Naive B cell (primary cell): Measurements from ENCODE around the gene ATP2B3. TPM values are rescaled to one million over a fixed set of nuclear protein-coding genes. Genes with fewer than 3 reads are reported as not detected.

Source experiments
- polyA plus RNA-seq, 6 donors: library from polyadenylated mRNA; unstranded; fragments of 300-500 nt; fragmentation: Illumina TruSeq; gene quantifications; one replicate each; pipeline ENCODE4 v1.2.3, GENCODE V29; 2021; ENCODE audit warnings: low read depth in 6 of 6

The ATP2B3 gene
- polyA plus RNA-seq, 6 donors from 2014 or later: 0.05 TPM; not detected in 5

Other genes with a start within 250 kb of the ATP2B3 start
- not detected for gene PNMA6F, start 195.9 kb upstream of the ATP2B3 start, polyA plus RNA-seq
- gene ZNF275, start 183.5 kb upstream of the ATP2B3 start, polyA plus RNA-seq: 10 to 100 TPM in 1 of 6 donors, 1 to 10 TPM in 5; 4.6 to 11.1 (median 7.2) TPM
- not detected for gene PNMA6E, start 116.3 kb upstream of the ATP2B3 start, polyA plus RNA-seq
- under 1 TPM in 3 of 6 donors, not detected in 3; 0.04 to 0.21 (median 0.09) TPM for gene ZFP92, start 106.2 kb upstream of the ATP2B3 start, polyA plus RNA-seq
- gene TREX2, start 71.6 kb upstream of the ATP2B3 start, polyA plus RNA-seq: 1 to 10 TPM in 2 of 6 donors, under 1 TPM in 1, not detected in 3; 0.19 to 1.3 (median 1.3) TPM
- gene HAUS7, start 47.1 kb upstream of the ATP2B3 start, polyA plus RNA-seq: 10 to 100 TPM; 16.0 to 30.6 (median 19.3) TPM
- not detected for gene BGN, start 22.7 kb upstream of the ATP2B3 start, polyA plus RNA-seq
- gene CCNQ, start 81.5 kb downstream of the ATP2B3 start, polyA plus RNA-seq: 10 to 100 TPM; 31.9 to 88.0 (median 69.7) TPM
- not detected for gene DUSP9, start 129.6 kb downstream of the ATP2B3 start, polyA plus RNA-seq
- not detected for gene PNCK, start 156.2 kb downstream of the ATP2B3 start, polyA plus RNA-seq
- gene SLC6A8, start 170.3 kb downstream of the ATP2B3 start, polyA plus RNA-seq: under 1 TPM in 3 of 6 donors, not detected in 3; 0.06 to 0.78 (median 0.23) TPM
- gene BCAP31, start 206.7 kb downstream of the ATP2B3 start, polyA plus RNA-seq: 100 to 1,000 TPM; 228 to 369 (median 252) TPM
- 1 to 10 TPM; 2.2 to 6.2 (median 5.2) TPM for gene ABCD1, start 207.2 kb downstream of the ATP2B3 start, polyA plus RNA-seq
- under 1 TPM in 1 of 6 donors, not detected in 5; 0.71 TPM for gene PLXNB3, start 246.6 kb downstream of the ATP2B3 start, polyA plus RNA-seq